Panc1 (cell line): Measurements from ENCODE around the gene NAA60. TPM values are rescaled to one million over a fixed set of nuclear protein-coding genes. Genes with fewer than 3 reads are reported as not detected.

Source experiments
- ATAC-seq: fragments of 200-7000 bp; cut with Tn5 transposase; 2 replicates; pipeline ENCODE4 v1.9.1; 2020; ENCODE audit warnings: mild to moderate bottlenecking, moderate library complexity
- BruUV-seq: library from RNA; stranded (reverse); fragments of 400-500 nt; replicated peaks from 2 replicates; lab custom pipeline; 2021; lab: Mats Ljungman, UMichigan
- CTCF ChIA-PET: fragments of 300-600 bp; sonication (Branson Sonifier 250); formaldehyde crosslinking; loops from one replicate; lab custom pipeline; 2022; ENCODE audit warnings: antibody characterized with exemption; lab: Charles Lee
- POLR2A ChIA-PET: fragments of 300-600 bp; sonication (Branson Sonifier 250); formaldehyde crosslinking; loops from one replicate; lab custom pipeline; 2022; ENCODE audit warnings: antibody characterized with exemption; lab: Charles Lee
- DNase-seq: peaks from one replicate; pipeline ENCODE4 v3.0.0-alpha.2; 2010; ENCODE audit warnings: low read depth, low spot score
- H3K27ac ChIP-seq: 2 replicates; pipeline ENCODE4 v1.5.1; 2011; ENCODE audit warnings: mild to moderate bottlenecking, low read length, inconsistent platforms
- H3K27me3 ChIP-seq: fragments of 200-500 bp; sonication (Bioruptor generic); 2 replicates; pipeline ENCODE4 v1.6.0; 2014; ENCODE audit warnings: low read length, inconsistent platforms; ENCODE audit not compliant: control insufficient read depth, insufficient read depth
- H3K36me3 ChIP-seq: fragments of 200-500 bp; sonication (Bioruptor generic); 2 replicates; pipeline ENCODE4 v1.5.1; 2014; ENCODE audit warnings: inconsistent platforms, mild to moderate bottlenecking, low read length, moderate library complexity; ENCODE audit not compliant: control insufficient read depth, insufficient read depth
- H3K4me1 ChIP-seq: 2 replicates; pipeline ENCODE4 v1.5.1; 2011; ENCODE audit warnings: inconsistent platforms, mild to moderate bottlenecking, low read length, moderate library complexity; ENCODE audit not compliant: control insufficient read depth, insufficient read depth
- H3K4me3 ChIP-seq, 2 experiments: 2 replicates each; pipeline ENCODE4 v1.5.1; 2011 to 2012; ENCODE audit warnings: low read depth in 2 of 2, low read length in 2 of 2, mild to moderate bottlenecking in 2 of 2, inconsistent platforms in 1 of 2, moderate library complexity in 1 of 2
- H3K9me3 ChIP-seq: fragments of 200-500 bp; sonication (Bioruptor generic); 2 replicates; pipeline ENCODE4 v1.5.1; 2014; ENCODE audit warnings: low read depth, mild to moderate bottlenecking, inconsistent platforms, low read length, moderate library complexity; ENCODE audit not compliant: control insufficient read depth, insufficient read depth
- POLR2AphosphoS5 ChIP-seq: IDR thresholded peaks from 2 replicates; pipeline ENCODE4 v1.6.1; 2012; ENCODE audit warnings: mild to moderate bottlenecking, low read depth, low read length, moderate library complexity
- REST ChIP-seq, 2 experiments: IDR thresholded peaks; 2 replicates each; pipeline ENCODE4 v1.6.1; 2011 to 2012; ENCODE audit warnings: low read depth in 2 of 2, control low read depth in 1 of 2, low read length in 1 of 2, mild to moderate bottlenecking in 1 of 2, moderate library complexity in 1 of 2; ENCODE audit not compliant: insufficient read depth in 1 of 2
- SIN3A ChIP-seq: IDR thresholded peaks from 2 replicates; pipeline ENCODE4 v1.6.1; 2012; ENCODE audit warnings: low read depth, mild to moderate bottlenecking, low read length, moderate library complexity, borderline replicate concordance; ENCODE audit not compliant: insufficient read depth
- TCF7L2 ChIP-seq: IDR thresholded peaks from 2 replicates; pipeline ENCODE4 v1.6.1; 2011; ENCODE audit warnings: mild to moderate bottlenecking, low read depth, low read length, inconsistent platforms
- in situ Hi-C: cut with HindIII; loops from 2 replicates; pipeline ENCODE4 v1.10.0; 2016; ENCODE audit warnings: low sequenced_read_pairs, low pct_unique_long_range_greater_than_20kb
- intact Hi-C: fragments of 100-400 bp; cut with micrococcal nuclease; formaldehyde crosslinking; loops from one replicate; pipeline ENCODE4 v1.10.0; 2022; ENCODE audit not compliant: unreplicated experiment
- total RNA-seq: library from RNA; stranded (reverse); gene quantifications from one replicate; pipeline ENCODE4 v1.2.1, GENCODE V29; 2021; ENCODE audit not compliant: unreplicated experiment
- TF ChIP-seq, protein P1 (sequence below): fragments of 450-650 bp; IDR thresholded peaks from 2 replicates; pipeline ENCODE4 v1.5.1; 2017; ENCODE audit warnings: mild to moderate bottlenecking

Gene NAA60
- total RNA-seq, 1 experiment from 2014 or later = 56.0 TPM

DNA sequence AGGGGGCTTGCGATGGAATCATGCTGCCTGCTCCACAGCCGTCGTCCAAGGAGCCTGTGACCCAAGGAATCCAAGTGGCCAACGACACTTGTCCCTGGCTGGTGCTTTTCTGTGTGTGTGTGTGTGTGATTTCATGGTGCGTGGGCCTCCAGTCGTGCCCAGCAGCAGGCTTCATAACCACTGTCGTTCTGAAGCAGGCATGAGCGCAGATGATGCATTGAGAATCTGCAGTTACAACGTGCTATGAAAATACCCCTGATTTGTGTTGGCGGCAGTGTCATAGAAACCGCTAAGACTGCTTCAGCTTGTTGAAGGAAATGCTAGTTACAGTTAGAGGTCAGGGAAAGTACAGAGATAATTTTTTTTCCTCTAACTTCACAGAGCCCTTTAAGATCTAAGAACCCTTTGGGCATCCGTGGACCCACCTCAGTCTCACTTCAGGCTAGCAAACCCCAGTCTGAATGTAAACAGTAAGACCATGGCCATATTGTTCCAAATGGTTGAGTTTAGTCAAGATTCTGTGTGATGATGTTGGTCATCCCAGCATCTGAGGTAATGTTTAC, 36.3 kb downstream of the NAA60 start:
- peaks cover 8% of the 10 kb centered on the region; the same call in 1 of the 2 replicates for H3K36me3 ChIP-seq
- in situ Hi-C loops (no loop called here), intact Hi-C loops (no loop called here)
- CTCF ChIA-PET = no interaction called here
- no peak for TF ChIP-seq TCF7L2
- no peak for TF ChIP-seq REST (IDR thresholded peaks at IDR 0.05; ENCODE audit: insufficient read depth in 1 of 2, low read depth in 2 of 2, low read length in 1 of 2)
- TF ChIP-seq POLR2AphosphoS5 = no peak
- TF ChIP-seq SIN3A = no peak
- TF ChIP-seq, protein P1, sequence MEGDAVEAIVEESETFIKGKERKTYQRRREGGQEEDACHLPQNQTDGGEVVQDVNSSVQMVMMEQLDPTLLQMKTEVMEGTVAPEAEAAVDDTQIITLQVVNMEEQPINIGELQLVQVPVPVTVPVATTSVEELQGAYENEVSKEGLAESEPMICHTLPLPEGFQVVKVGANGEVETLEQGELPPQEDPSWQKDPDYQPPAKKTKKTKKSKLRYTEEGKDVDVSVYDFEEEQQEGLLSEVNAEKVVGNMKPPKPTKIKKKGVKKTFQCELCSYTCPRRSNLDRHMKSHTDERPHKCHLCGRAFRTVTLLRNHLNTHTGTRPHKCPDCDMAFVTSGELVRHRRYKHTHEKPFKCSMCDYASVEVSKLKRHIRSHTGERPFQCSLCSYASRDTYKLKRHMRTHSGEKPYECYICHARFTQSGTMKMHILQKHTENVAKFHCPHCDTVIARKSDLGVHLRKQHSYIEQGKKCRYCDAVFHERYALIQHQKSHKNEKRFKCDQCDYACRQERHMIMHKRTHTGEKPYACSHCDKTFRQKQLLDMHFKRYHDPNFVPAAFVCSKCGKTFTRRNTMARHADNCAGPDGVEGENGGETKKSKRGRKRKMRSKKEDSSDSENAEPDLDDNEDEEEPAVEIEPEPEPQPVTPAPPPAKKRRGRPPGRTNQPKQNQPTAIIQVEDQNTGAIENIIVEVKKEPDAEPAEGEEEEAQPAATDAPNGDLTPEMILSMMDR = no peak
- no peaks in the 10 kb centered on the region for H3K4me1 ChIP-seq
- BruUV-seq = TSS peak; percentile 25
- H3K27ac ChIP-seq = no peak overlapping the region
- ATAC-seq (no peak), DNase-seq (no peak)
- POLR2A ChIA-PET = no interaction called here
- no peaks in the 10 kb centered on the region for H3K27me3 ChIP-seq
- H3K4me3 ChIP-seq = no peak overlapping the region
- H3K9me3 ChIP-seq = no peaks in the 10 kb centered on the region

DNA sequence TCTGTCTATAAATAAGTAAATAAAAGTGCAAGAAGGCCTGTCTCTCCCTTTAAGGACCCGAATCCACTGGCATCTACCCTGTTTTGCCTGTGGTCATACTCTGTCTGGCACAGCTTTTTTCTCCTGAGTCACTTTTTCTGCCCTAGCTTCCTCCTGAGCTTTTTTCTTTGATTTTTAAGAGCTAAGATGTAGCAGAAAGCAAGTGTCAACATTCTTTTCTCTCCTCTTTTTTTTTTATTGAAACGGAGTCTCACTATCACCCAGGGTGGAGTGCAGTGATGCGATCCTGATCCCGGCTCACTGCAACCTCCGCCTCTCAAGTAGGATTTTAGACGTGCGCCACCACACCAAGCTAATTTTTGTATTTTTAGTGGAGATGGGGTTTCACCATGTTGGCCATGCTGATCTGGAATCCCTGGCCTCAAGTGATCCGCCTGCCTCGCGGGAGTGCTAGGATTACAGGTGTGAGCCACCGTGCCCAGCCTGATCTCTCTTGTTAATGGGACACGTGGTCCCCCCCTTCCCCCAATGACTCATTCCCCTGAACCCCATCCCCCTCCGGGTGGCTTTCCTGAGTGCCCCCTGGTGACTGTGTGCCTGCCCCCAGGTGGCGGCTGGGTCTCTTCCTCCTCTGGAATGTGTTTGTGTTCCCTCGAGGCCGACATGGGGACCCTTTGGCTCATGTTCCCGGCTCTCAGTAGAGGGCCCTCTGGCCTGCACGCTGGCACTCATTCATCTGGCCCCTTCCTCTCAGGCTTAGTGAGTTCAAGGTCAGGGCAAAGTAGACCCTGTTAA, 37.6 kb downstream of the NAA60 start:
- no peak overlapping the region for H3K27ac ChIP-seq
- intact Hi-C loops = no loop called here
- CTCF ChIA-PET = interaction anchor here (0.6 kb wide), 1 partner anchor 80 kb away, joined by 3 read pairs; no protein-coding TSS in a partner anchor
- no peaks in the 10 kb centered on the region for H3K4me1 ChIP-seq
- in situ Hi-C loops = no loop called here
- no peak for TF ChIP-seq TCF7L2
- no peak for TF ChIP-seq POLR2AphosphoS5
- no peak for TF ChIP-seq SIN3A
- TF ChIP-seq, protein P1 = no peak
- TF ChIP-seq REST (IDR thresholded peaks at IDR 0.05; ENCODE audit: insufficient read depth in 1 of 2, low read depth in 2 of 2, low read length in 1 of 2) = no peak
- ATAC-seq (no peak), DNase-seq (no peak)
- POLR2A ChIA-PET = no interaction called here
- peaks cover 8% of the 10 kb centered on the region; the same call in 1 of the 2 replicates for H3K36me3 ChIP-seq
- no peaks in the 10 kb centered on the region for H3K9me3 ChIP-seq
- no TSS peak for BruUV-seq
- H3K4me3 ChIP-seq = no peak overlapping the region
- H3K27me3 ChIP-seq = no peaks in the 10 kb centered on the region
